GM23338 (cell line): ENCODE data around the gene HSD17B11. TPM values are rescaled to one million over a fixed set of nuclear protein-coding genes. Genes with fewer than 3 reads are reported as not detected.

Experiments
- ATAC-seq: fragments of 200-7000 bp; cut with Tn5 transposase; 3 replicates; pipeline ENCODE4 v1.9.1; 2020
- DNase-seq: peaks from one replicate; pipeline ENCODE4 v3.0.0-alpha.2; 2015; ENCODE audit warnings: low spot score
- H2AFZ ChIP-seq: fragments of 200-600 bp; sonication (generic); 2 replicates; pipeline ENCODE4 v1.8.0; 2016; ENCODE audit warnings: antibody characterized with exemption, mild to moderate bottlenecking, moderate library complexity
- H3F3A ChIP-seq: fragments of 200-600 bp; sonication (generic); replicated peaks from 2 replicates; pipeline ENCODE4 v1.8.0; 2017; ENCODE audit warnings: antibody characterized with exemption, mixed run types, low read depth
- H3K27ac ChIP-seq: fragments of 200-600 bp; sonication (generic); 2 replicates; pipeline ENCODE4 v1.6.1; 2016; ENCODE audit warnings: low read depth
- H3K27me3 ChIP-seq: fragments of 200-600 bp; sonication (generic); 2 replicates; pipeline ENCODE4 v1.8.0; 2016; ENCODE audit warnings: mild to moderate bottlenecking, mixed run types, moderate library complexity; ENCODE audit not compliant: insufficient read depth
- H3K36me3 ChIP-seq: fragments of 200-600 bp; sonication (generic); 2 replicates; pipeline ENCODE4 v1.8.0; 2016; ENCODE audit warnings: mild to moderate bottlenecking; ENCODE audit not compliant: insufficient read depth
- H3K4me1 ChIP-seq: fragments of 200-600 bp; sonication (generic); 2 replicates; pipeline ENCODE4 v1.8.0; 2016; ENCODE audit warnings: mild to moderate bottlenecking, moderate library complexity; ENCODE audit not compliant: insufficient read depth
- H3K4me2 ChIP-seq: fragments of 200-600 bp; sonication (generic); 2 replicates; pipeline ENCODE4 v1.7.1; 2017; ENCODE audit warnings: mixed run types
- H3K4me3 ChIP-seq: fragments of 200-600 bp; sonication (generic); 2 replicates; pipeline ENCODE4 v1.6.1; 2016; ENCODE audit warnings: mixed run types
- H3K79me2 ChIP-seq: fragments of 200-600 bp; sonication (generic); replicated peaks from 2 replicates; pipeline ENCODE4 v1.8.0; 2017; ENCODE audit warnings: mild to moderate bottlenecking; ENCODE audit not compliant: insufficient read depth
- H3K9me2 ChIP-seq: fragments of 200-600 bp; sonication (generic); 2 replicates; pipeline ENCODE4 v1.8.0; 2017; ENCODE audit not compliant: insufficient read depth
- H4K20me1 ChIP-seq: fragments of 200-600 bp; sonication (generic); replicated peaks from 2 replicates; pipeline ENCODE4 v1.8.0; 2017; ENCODE audit warnings: mild to moderate bottlenecking; ENCODE audit not compliant: insufficient read depth
- H3K27ac Mint-ChIP-seq: 2 replicates; pipeline ENCODE4 v1.8.0; 2020; ENCODE audit warnings: inconsistent platforms, mild to moderate bottlenecking, moderate library complexity, mixed read lengths
- H3K27me3 Mint-ChIP-seq: 3 replicates; pipeline ENCODE4 v1.8.0; 2022; ENCODE audit warnings: low read depth, mild to moderate bottlenecking, moderate library complexity, mixed read lengths, inconsistent platforms; ENCODE audit not compliant: insufficient read depth, poor library complexity
- H3K36me3 Mint-ChIP-seq: 3 replicates; pipeline ENCODE4 v1.8.0; 2021; ENCODE audit warnings: low read depth, mild to moderate bottlenecking, inconsistent platforms, moderate library complexity, mixed read lengths
- H3K4me1 Mint-ChIP-seq: 3 replicates; pipeline ENCODE4 v1.8.0; 2020; ENCODE audit warnings: mild to moderate bottlenecking, inconsistent platforms, mixed read lengths
- H3K4me3 Mint-ChIP-seq: 3 replicates; pipeline ENCODE4 v1.8.0; 2021; ENCODE audit warnings: moderate library complexity, mild to moderate bottlenecking, inconsistent platforms, mixed read lengths
- H3K9me3 Mint-ChIP-seq: 3 replicates; pipeline ENCODE4 v1.8.0; 2020; ENCODE audit warnings: moderate library complexity, mild to moderate bottlenecking, inconsistent platforms, mixed read lengths
- CREB1 ChIP-seq: fragments of 250-450 bp; sonication (Bioruptor Pico); IDR thresholded peaks from 2 replicates; pipeline ENCODE4 v1.5.0; 2020; ENCODE audit warnings: low read depth, mild to moderate bottlenecking, moderate library complexity
- EZH2 ChIP-seq: fragments of 200-600 bp; sonication (generic); IDR thresholded peaks from one replicate; pipeline ENCODE4 v1.8.0; 2017; ENCODE audit warnings: antibody characterized with exemption, mild to moderate bottlenecking, low read depth; ENCODE audit not compliant: unreplicated experiment
- EZH2phosphoT487 ChIP-seq: fragments of 200-600 bp; sonication (generic); IDR thresholded peaks from one replicate; pipeline ENCODE4 v1.8.1; 2018; ENCODE audit warnings: antibody characterized with exemption; ENCODE audit not compliant: unreplicated experiment
- JUNB ChIP-seq: IDR thresholded peaks from one replicate; pipeline ENCODE4 v1.6.1; 2016; ENCODE audit warnings: antibody characterized with exemption; ENCODE audit not compliant: unreplicated experiment
- POLR2AphosphoS5 ChIP-seq: IDR thresholded peaks from 2 replicates; pipeline ENCODE4 v1.6.1; 2016; ENCODE audit warnings: antibody characterized with exemption, low read depth
- STAT1 ChIP-seq: IDR thresholded peaks from one replicate; pipeline ENCODE4 v1.6.1; 2016; ENCODE audit warnings: antibody characterized with exemption; ENCODE audit not compliant: unreplicated experiment
- ZNF114 ChIP-seq: fragments of 250-450 bp; sonication (Bioruptor Pico); IDR thresholded peaks from 2 replicates; pipeline ENCODE4 v1.5.0; 2020; ENCODE audit warnings: mild to moderate bottlenecking, moderate library complexity
- ZNF331 ChIP-seq: fragments of 250-450 bp; sonication (Bioruptor Pico); IDR thresholded peaks from 2 replicates; pipeline ENCODE4 v1.5.0; 2020; ENCODE audit warnings: low read depth, mild to moderate bottlenecking, moderate library complexity
- polyA plus RNA-seq: library from polyadenylated mRNA; unstranded; fragments of >200 nt; fragmentation: Nextera tagmentation; extraction: Ambion mirVana; gene quantifications from 2 replicates; pipeline ENCODE4 v1.2.1, GENCODE V29; 2016
- total RNA-seq: library from RNA; depleted of rRNA; stranded (reverse); fragments of >200 nt; shearing (Covaris generic); gene quantifications from 2 replicates; pipeline ENCODE4 v1.2.3, GENCODE V29; 2014
- TF ChIP-seq, protein P1 (sequence below), 2 experiments: fragments of 200-600 bp in 1 of 2; sonication (generic) in 1 of 2; conservative IDR thresholded peaks; 2 replicates each; pipeline versions ENCODE4 v1.5.1 to v1.6.1; 2016 to 2017; ENCODE audit warnings: antibody characterized with exemption in 2 of 2, low read depth in 2 of 2, mild to moderate bottlenecking in 2 of 2, moderate library complexity in 1 of 2
- TF ChIP-seq, protein P2 (sequence below): IDR thresholded peaks from 2 replicates; pipeline ENCODE4 v1.6.1; 2016; ENCODE audit warnings: antibody characterized with exemption
- TF ChIP-seq, protein P3 (sequence below): IDR thresholded peaks from one replicate; pipeline ENCODE4 v1.6.1; 2018; ENCODE audit warnings: antibody characterized with exemption; ENCODE audit not compliant: unreplicated experiment

HSD17B11 gene
- total and polyA plus RNA-seq, 2 experiments from 2014 or later: 9.7 to 14.8 TPM

DNA sequence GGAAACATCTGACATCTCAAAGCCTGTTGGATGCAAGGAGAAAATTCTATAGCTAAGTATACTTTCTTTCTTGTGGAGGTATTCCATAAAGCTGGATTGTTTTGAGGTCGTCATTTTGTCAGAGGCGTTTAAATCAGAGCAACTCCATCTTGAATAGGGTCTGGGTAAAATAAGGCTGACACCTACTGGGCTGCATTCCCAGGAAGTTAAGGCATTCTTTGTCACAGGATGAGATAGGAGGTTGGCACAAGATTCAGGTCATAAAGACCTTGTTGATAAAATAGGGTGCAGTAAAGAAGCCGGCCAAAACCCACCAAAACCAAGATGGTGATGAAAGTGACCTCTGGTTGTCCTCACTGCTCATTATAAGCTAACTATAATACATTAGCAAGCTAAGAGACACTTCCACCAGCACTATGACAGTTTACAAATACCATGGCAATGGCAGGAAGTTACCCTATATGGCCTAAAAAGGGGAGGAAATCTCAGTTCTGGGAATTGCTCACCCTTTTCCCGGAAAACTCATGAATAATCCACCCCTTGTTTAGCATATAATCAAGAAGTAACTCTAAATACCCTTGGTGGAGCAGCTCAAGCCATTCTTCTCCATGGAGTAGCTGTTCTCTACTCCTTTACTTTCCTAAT is 80.2 kb downstream of the HSD17B11 start:
- no peak for ATAC-seq
- Histone ChIP-seq H2AFZ (no peak overlapping the region), H4K20me1 (no peaks in the 10 kb centered on the region), H3F3A (no peaks in the 10 kb centered on the region), H3K4me2 (no peak overlapping the region), H3K36me3 (no peaks in the 10 kb centered on the region), H3K79me2 (no peaks in the 10 kb centered on the region), H3K9me2 (no peaks in the 10 kb centered on the region), H3K4me3 (no peak overlapping the region), H3K27ac (no peak overlapping the region), H3K27me3 (no peaks in the 10 kb centered on the region), H3K4me1 (no peaks in the 10 kb centered on the region)
- Mint-ChIP-seq H3K27me3 (peaks cover 2% of the 10 kb centered on the region), H3K4me3 (no peak overlapping the region), H3K27ac (no peak overlapping the region), H3K9me3 (no peaks in the 10 kb centered on the region), H3K4me1 (no peaks in the 10 kb centered on the region), H3K36me3 (no peaks in the 10 kb centered on the region)
- no peak for DNase-seq
- TF ChIP-seq, protein P1, sequence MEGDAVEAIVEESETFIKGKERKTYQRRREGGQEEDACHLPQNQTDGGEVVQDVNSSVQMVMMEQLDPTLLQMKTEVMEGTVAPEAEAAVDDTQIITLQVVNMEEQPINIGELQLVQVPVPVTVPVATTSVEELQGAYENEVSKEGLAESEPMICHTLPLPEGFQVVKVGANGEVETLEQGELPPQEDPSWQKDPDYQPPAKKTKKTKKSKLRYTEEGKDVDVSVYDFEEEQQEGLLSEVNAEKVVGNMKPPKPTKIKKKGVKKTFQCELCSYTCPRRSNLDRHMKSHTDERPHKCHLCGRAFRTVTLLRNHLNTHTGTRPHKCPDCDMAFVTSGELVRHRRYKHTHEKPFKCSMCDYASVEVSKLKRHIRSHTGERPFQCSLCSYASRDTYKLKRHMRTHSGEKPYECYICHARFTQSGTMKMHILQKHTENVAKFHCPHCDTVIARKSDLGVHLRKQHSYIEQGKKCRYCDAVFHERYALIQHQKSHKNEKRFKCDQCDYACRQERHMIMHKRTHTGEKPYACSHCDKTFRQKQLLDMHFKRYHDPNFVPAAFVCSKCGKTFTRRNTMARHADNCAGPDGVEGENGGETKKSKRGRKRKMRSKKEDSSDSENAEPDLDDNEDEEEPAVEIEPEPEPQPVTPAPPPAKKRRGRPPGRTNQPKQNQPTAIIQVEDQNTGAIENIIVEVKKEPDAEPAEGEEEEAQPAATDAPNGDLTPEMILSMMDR (conservative IDR thresholded peaks at IDR 0.05; ENCODE audit: low read depth in 2 of 2): peak in 1 of 2 experiments; percentile 26; a peak in 1 of 4 replicates
- no peak for TF ChIP-seq CREB1

DNA sequence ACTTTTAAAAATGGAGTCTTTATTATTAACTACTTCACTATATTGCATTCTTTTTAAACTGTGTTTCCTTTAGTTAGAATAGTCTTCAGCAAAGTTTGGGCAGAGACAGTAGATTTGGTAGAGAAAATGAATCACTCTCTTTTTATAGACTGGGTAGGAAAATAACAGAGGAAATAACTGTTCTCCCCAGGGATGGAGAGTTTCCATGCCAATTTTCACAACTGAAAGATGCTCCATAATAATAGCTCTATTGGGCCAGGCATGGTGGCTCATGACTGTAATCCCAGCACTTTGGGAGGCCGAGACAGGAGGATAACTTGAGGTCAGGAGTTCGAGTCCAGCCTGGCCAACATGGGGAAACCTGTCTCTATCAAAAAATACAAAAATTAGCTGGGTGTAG is 81.4 kb downstream of the HSD17B11 start:
- H3F3A ChIP-seq: no peaks in the 10 kb centered on the region
- H3K4me2 ChIP-seq: no peak overlapping the region
- no peak overlapping the region for H2AFZ ChIP-seq
- no peaks in the 10 kb centered on the region for H3K36me3 ChIP-seq
- no peak for ATAC-seq
- H3K27me3 ChIP-seq: no peaks in the 10 kb centered on the region
- Mint-ChIP-seq H3K36me3 (no peaks in the 10 kb centered on the region), H3K27me3 (peaks cover 6% of the 10 kb centered on the region), H3K4me1 (no peaks in the 10 kb centered on the region), H3K27ac (no peak overlapping the region), H3K9me3 (no peaks in the 10 kb centered on the region), H3K4me3 (no peak overlapping the region)
- H3K27ac ChIP-seq: no peak overlapping the region
- H3K79me2 ChIP-seq: no peaks in the 10 kb centered on the region
- DNase-seq: no peak
- H4K20me1 ChIP-seq: no peaks in the 10 kb centered on the region
- H3K4me1 ChIP-seq: no peaks in the 10 kb centered on the region
- no peak overlapping the region for H3K4me3 ChIP-seq
- no peaks in the 10 kb centered on the region for H3K9me2 ChIP-seq
- no peak for TF ChIP-seq STAT1
- TF ChIP-seq ZNF331 (CRISPR knock-in tag): no peak
- no peak for TF ChIP-seq POLR2AphosphoS5
- TF ChIP-seq EZH2phosphoT487: no peak
- no peak for TF ChIP-seq EZH2
- no peak for TF ChIP-seq JUNB
- no peak for TF ChIP-seq ZNF114
- TF ChIP-seq, protein P2, sequence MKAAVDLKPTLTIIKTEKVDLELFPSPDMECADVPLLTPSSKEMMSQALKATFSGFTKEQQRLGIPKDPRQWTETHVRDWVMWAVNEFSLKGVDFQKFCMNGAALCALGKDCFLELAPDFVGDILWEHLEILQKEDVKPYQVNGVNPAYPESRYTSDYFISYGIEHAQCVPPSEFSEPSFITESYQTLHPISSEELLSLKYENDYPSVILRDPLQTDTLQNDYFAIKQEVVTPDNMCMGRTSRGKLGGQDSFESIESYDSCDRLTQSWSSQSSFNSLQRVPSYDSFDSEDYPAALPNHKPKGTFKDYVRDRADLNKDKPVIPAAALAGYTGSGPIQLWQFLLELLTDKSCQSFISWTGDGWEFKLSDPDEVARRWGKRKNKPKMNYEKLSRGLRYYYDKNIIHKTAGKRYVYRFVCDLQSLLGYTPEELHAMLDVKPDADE: no peak
- no peak for TF ChIP-seq CREB1
- TF ChIP-seq, protein P3, sequence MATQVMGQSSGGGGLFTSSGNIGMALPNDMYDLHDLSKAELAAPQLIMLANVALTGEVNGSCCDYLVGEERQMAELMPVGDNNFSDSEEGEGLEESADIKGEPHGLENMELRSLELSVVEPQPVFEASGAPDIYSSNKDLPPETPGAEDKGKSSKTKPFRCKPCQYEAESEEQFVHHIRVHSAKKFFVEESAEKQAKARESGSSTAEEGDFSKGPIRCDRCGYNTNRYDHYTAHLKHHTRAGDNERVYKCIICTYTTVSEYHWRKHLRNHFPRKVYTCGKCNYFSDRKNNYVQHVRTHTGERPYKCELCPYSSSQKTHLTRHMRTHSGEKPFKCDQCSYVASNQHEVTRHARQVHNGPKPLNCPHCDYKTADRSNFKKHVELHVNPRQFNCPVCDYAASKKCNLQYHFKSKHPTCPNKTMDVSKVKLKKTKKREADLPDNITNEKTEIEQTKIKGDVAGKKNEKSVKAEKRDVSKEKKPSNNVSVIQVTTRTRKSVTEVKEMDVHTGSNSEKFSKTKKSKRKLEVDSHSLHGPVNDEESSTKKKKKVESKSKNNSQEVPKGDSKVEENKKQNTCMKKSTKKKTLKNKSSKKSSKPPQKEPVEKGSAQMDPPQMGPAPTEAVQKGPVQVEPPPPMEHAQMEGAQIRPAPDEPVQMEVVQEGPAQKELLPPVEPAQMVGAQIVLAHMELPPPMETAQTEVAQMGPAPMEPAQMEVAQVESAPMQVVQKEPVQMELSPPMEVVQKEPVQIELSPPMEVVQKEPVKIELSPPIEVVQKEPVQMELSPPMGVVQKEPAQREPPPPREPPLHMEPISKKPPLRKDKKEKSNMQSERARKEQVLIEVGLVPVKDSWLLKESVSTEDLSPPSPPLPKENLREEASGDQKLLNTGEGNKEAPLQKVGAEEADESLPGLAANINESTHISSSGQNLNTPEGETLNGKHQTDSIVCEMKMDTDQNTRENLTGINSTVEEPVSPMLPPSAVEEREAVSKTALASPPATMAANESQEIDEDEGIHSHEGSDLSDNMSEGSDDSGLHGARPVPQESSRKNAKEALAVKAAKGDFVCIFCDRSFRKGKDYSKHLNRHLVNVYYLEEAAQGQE: no peak
